IPS-18a (cell line): Measurements from ENCODE around the gene TIGD3.

Source experiments
- H3K27ac ChIP-seq: one replicate; pipeline ENCODE4 v1.5.1; 2013; ENCODE audit warnings: low read length
- H3K27me3 ChIP-seq: one replicate; pipeline ENCODE4 v1.6.1; 2013; ENCODE audit warnings: mild to moderate bottlenecking, low read length; ENCODE audit not compliant: control insufficient read depth, insufficient read depth
- H3K36me3 ChIP-seq: one replicate; pipeline ENCODE4 v1.6.1; 2013; ENCODE audit warnings: low read depth, low read length; ENCODE audit not compliant: control insufficient read depth
- H3K4me1 ChIP-seq: one replicate; pipeline ENCODE4 v1.6.1; 2013; ENCODE audit warnings: low read depth, low read length; ENCODE audit not compliant: control insufficient read depth
- H3K4me3 ChIP-seq: one replicate; pipeline ENCODE4 v1.5.1; 2013; ENCODE audit warnings: low read length
- H3K9ac ChIP-seq: one replicate; pipeline ENCODE4 v1.6.1; 2013; ENCODE audit warnings: mild to moderate bottlenecking, low read length, moderate library complexity
- H3K9me3 ChIP-seq: one replicate; pipeline ENCODE4 v1.6.1; 2013; ENCODE audit warnings: low read depth, low read length; ENCODE audit not compliant: control insufficient read depth

TIGD3 gene

GRCh38 chr11:65383778-65384177, 29.2 kb downstream of the TIGD3 start:
- Histone ChIP-seq H3K4me3 (no peak overlapping the region), H3K36me3 (no peaks in the 10 kb centered on the region), H3K4me1 (peaks cover 8% of the 10 kb centered on the region), H3K9ac (no peak overlapping the region), H3K9me3 (no peaks in the 10 kb centered on the region), H3K27ac (no peak overlapping the region), H3K27me3 (no peaks in the 10 kb centered on the region)

GRCh38 chr11:65384301-65384889, 29.8 kb downstream of the TIGD3 start:
- Histone ChIP-seq H3K9ac (no peak overlapping the region), H3K27ac (no peak overlapping the region), H3K4me3 (no peak overlapping the region), H3K27me3 (no peaks in the 10 kb centered on the region), H3K9me3 (no peaks in the 10 kb centered on the region), H3K36me3 (no peaks in the 10 kb centered on the region), H3K4me1 (peaks cover 8% of the 10 kb centered on the region)

- peaks cover 15% of the 10 kb centered on the region for H3K4me1 ChIP-seq
- H3K4me3 ChIP-seq = peak within 1 kb of the TSS; percentile 78
- H3K9me3 ChIP-seq = no peaks in the 10 kb centered on the region
- H3K27ac ChIP-seq = no peak within 1 kb of the TSS
- no peaks in the 10 kb centered on the region for H3K27me3 ChIP-seq
- H3K9ac ChIP-seq = peak within 1 kb of the TSS; percentile 21
- H3K36me3 ChIP-seq = no peaks in the 10 kb centered on the region
These were observed 32.0 kb downstream of the TIGD3 start, which contains the start of gene FRMD8 for GRCh38 chr11:65386307-65387140. FRMD8 (plus strand) TSS chr11:65386637; CDS start chr11:65387037, 400 bp downstream.

- Histone ChIP-seq H3K27ac (no peak overlapping the region), H3K9me3 (no peaks in the 10 kb centered on the region), H3K27me3 (no peaks in the 10 kb centered on the region), H3K9ac (no peak overlapping the region), H3K36me3 (no peaks in the 10 kb centered on the region), H3K4me1 (peaks cover 7% of the 10 kb centered on the region), H3K4me3 (no peak overlapping the region)
These were observed 34.2 kb downstream of the TIGD3 start for GRCh38 chr11:65388731-65389130.

GRCh38 chr11:65389294-65389980, 34.9 kb downstream of the TIGD3 start:
- H3K9me3 ChIP-seq = no peaks in the 10 kb centered on the region
- H3K27ac ChIP-seq = no peak overlapping the region
- H3K4me1 ChIP-seq = peaks cover 7% of the 10 kb centered on the region
- no peaks in the 10 kb centered on the region for H3K36me3 ChIP-seq
- no peaks in the 10 kb centered on the region for H3K27me3 ChIP-seq
- H3K9ac ChIP-seq = no peak overlapping the region
- no peak overlapping the region for H3K4me3 ChIP-seq

- Histone ChIP-seq H3K27ac (no peak overlapping the region), H3K27me3 (no peaks in the 10 kb centered on the region), H3K9me3 (no peaks in the 10 kb centered on the region), H3K4me3 (no peak overlapping the region), H3K36me3 (no peaks in the 10 kb centered on the region), H3K4me1 (peaks cover 7% of the 10 kb centered on the region), H3K9ac (no peak overlapping the region)
These were observed 35.8 kb downstream of the TIGD3 start for GRCh38 chr11:65390099-65390941.

GRCh38 chr11:65390996-65391395, 36.4 kb downstream of the TIGD3 start:
- no peaks in the 10 kb centered on the region for H3K36me3 ChIP-seq
- no peaks in the 10 kb centered on the region for H3K27me3 ChIP-seq
- H3K9ac ChIP-seq = no peak overlapping the region
- no peak overlapping the region for H3K27ac ChIP-seq
- no peak overlapping the region for H3K4me3 ChIP-seq
- no peaks in the 10 kb centered on the region for H3K9me3 ChIP-seq
- peaks cover 7% of the 10 kb centered on the region for H3K4me1 ChIP-seq

- Histone ChIP-seq H3K9me3 (no peaks in the 10 kb centered on the region), H3K27me3 (no peaks in the 10 kb centered on the region), H3K36me3 (no peaks in the 10 kb centered on the region), H3K9ac (no peak overlapping the region), H3K4me1 (peaks cover 7% of the 10 kb centered on the region), H3K4me3 (no peak overlapping the region), H3K27ac (no peak overlapping the region)
These were observed 37.8 kb downstream of the TIGD3 start for GRCh38 chr11:65392186-65392829.

GRCh38 chr11:65392899-65393298, 38.3 kb downstream of the TIGD3 start:
- no peak overlapping the region for H3K27ac ChIP-seq
- no peaks in the 10 kb centered on the region for H3K9me3 ChIP-seq
- no peak overlapping the region for H3K9ac ChIP-seq
- H3K4me3 ChIP-seq = no peak overlapping the region
- H3K36me3 ChIP-seq = no peaks in the 10 kb centered on the region
- H3K4me1 ChIP-seq = peaks cover 7% of the 10 kb centered on the region
- H3K27me3 ChIP-seq = no peaks in the 10 kb centered on the region

- H3K4me1 ChIP-seq = peaks cover 7% of the 10 kb centered on the region
- no peak overlapping the region for H3K9ac ChIP-seq
- no peak overlapping the region for H3K4me3 ChIP-seq
- H3K27ac ChIP-seq = no peak overlapping the region
- no peaks in the 10 kb centered on the region for H3K9me3 ChIP-seq
- no peaks in the 10 kb centered on the region for H3K27me3 ChIP-seq
- no peaks in the 10 kb centered on the region for H3K36me3 ChIP-seq
These were observed 39.0 kb downstream of the TIGD3 start for GRCh38 chr11:65393513-65394079.
